ENCODE data around the gene SCRG1. TPM values are rescaled to one million over a fixed set of nuclear protein-coding genes. Genes with fewer than 3 reads are reported as not detected.

SCRG1 gene
- total RNA-seq, 1 donor from 2014 or later: not detected

DNA sequence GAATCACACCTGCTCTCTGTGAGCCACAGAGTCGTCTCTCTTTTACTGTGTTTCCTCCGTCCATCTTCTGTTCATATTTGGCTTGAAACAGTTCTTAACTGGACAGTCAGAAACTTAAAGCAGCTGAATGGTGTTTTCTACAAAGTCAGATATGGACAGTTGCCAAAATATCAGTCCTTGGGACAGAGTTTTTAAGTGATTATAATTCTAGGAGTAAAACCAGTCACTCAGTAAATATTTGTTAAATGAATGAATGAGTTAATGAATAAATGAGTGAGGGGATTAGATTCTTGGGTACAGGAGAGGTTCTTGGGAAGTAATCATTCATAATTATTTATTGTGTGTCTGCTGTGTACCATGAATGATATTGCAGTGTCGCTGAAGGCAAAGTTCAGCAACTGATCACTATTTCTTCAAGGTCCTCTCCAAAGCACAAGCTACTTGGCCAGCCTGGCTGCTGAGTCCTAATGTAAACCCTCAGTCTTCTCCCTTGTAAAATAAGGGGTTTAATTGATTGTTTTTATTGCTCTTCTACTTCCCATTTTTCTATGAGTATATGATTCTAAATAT, 5.5 kb upstream of the SCRG1 start:
- no peak for DNase-seq (ENCODE audit: low spot score)
- Mint-ChIP-seq H3K4me1 (ENCODE audit: low read depth) (peaks cover 11% of the 10 kb centered on the region), H3K9me3 (no peaks in the 10 kb centered on the region), H3K4me3 (ENCODE audit: low read depth) (no peak overlapping the region), H3K27me3 (ENCODE audit: low read depth) (no peaks in the 10 kb centered on the region), H3K36me3 (ENCODE audit: low read depth) (no peaks in the 10 kb centered on the region), H3K27ac (no peak overlapping the region)
- intact Hi-C loops (cut with micrococcal nuclease): no loop called here

DNA sequence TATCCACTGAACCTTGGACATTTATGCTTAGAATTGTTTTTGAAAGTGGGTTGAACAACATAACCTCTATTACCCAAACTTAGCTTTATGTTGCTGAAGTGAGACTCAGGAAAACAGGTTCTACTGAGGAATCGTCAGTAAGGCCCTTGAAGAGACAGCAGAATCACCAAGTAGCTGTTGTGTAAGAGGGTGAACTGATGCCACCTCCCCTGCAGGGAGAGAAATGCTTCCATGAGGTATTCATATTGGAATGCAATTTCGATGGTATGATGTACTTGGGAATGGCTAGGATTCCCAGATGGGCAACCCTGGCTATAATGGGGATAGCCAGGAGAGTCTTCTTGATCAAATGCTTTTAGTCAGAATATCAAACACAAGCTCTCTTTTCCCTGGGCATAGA, 4.1 kb upstream of the SCRG1 start:
- no peak for DNase-seq (ENCODE audit: low spot score)
- intact Hi-C loops (cut with micrococcal nuclease): no loop called here
- no peak overlapping the region for H3K27ac Mint-ChIP-seq
- no peaks in the 10 kb centered on the region for H3K36me3 Mint-ChIP-seq (ENCODE audit: low read depth)
- H3K9me3 Mint-ChIP-seq: no peaks in the 10 kb centered on the region
- H3K4me1 Mint-ChIP-seq (ENCODE audit: low read depth): peaks cover 11% of the 10 kb centered on the region
- no peak overlapping the region for H3K4me3 Mint-ChIP-seq (ENCODE audit: low read depth)
- no peaks in the 10 kb centered on the region for H3K27me3 Mint-ChIP-seq (ENCODE audit: low read depth)

GRCh38 chr4:173401063-173401462, 2.1 kb upstream of the SCRG1 start:
- intact Hi-C loops (cut with micrococcal nuclease): no loop called here
- Mint-ChIP-seq H3K36me3 (ENCODE audit: low read depth) (peaks cover 2% of the 10 kb centered on the region), H3K27me3 (ENCODE audit: low read depth) (no peaks in the 10 kb centered on the region), H3K4me3 (ENCODE audit: low read depth) (no peak overlapping the region), H3K4me1 (ENCODE audit: low read depth) (peaks cover 6% of the 10 kb centered on the region), H3K27ac (no peak overlapping the region), H3K9me3 (no peaks in the 10 kb centered on the region)
- DNase-seq (ENCODE audit: low spot score): no peak

GRCh38 chr4:173398220-173398619, 696 bp downstream of the SCRG1 start:
- intact Hi-C loops (cut with micrococcal nuclease): no loop called here
- Mint-ChIP-seq H3K4me1 (ENCODE audit: low read depth) (no peaks in the 10 kb centered on the region), H3K9me3 (no peaks in the 10 kb centered on the region), H3K27me3 (ENCODE audit: low read depth) (no peaks in the 10 kb centered on the region), H3K4me3 (ENCODE audit: low read depth) (no peak overlapping the region), H3K27ac (no peak overlapping the region), H3K36me3 (ENCODE audit: low read depth) (peaks cover 15% of the 10 kb centered on the region)
- DNase-seq (ENCODE audit: low spot score): no peak

GRCh38 chr4:173397604-173398003, 1.3 kb downstream of the SCRG1 start:
- Mint-ChIP-seq H3K4me3 (ENCODE audit: low read depth) (no peak overlapping the region), H3K36me3 (ENCODE audit: low read depth) (peaks cover 15% of the 10 kb centered on the region), H3K27ac (no peak overlapping the region), H3K9me3 (no peaks in the 10 kb centered on the region), H3K4me1 (ENCODE audit: low read depth) (no peaks in the 10 kb centered on the region), H3K27me3 (ENCODE audit: low read depth) (no peaks in the 10 kb centered on the region)
- no peak for DNase-seq (ENCODE audit: low spot score)
- intact Hi-C loops (cut with micrococcal nuclease): no loop called here

- H3K27ac Mint-ChIP-seq: no peak overlapping the region
- H3K9me3 Mint-ChIP-seq: no peaks in the 10 kb centered on the region
- H3K27me3 Mint-ChIP-seq (ENCODE audit: low read depth): no peaks in the 10 kb centered on the region
- no peaks in the 10 kb centered on the region for H3K4me1 Mint-ChIP-seq (ENCODE audit: low read depth)
- H3K36me3 Mint-ChIP-seq (ENCODE audit: low read depth): peaks cover 15% of the 10 kb centered on the region
- intact Hi-C loops (cut with micrococcal nuclease): no loop called here
- no peak for DNase-seq (ENCODE audit: low spot score)
- H3K4me3 Mint-ChIP-seq (ENCODE audit: low read depth): no peak overlapping the region
Measured at GRCh38 chr4:173391701-173392100, 7.2 kb downstream of the SCRG1 start.

GRCh38 chr4:173386751-173387150, 12.2 kb downstream of the SCRG1 start:
- no peak overlapping the region for H3K27ac Mint-ChIP-seq
- H3K9me3 Mint-ChIP-seq: no peaks in the 10 kb centered on the region
- intact Hi-C loops (cut with micrococcal nuclease): no loop called here
- DNase-seq (ENCODE audit: low spot score): no peak
- peaks cover 1% of the 10 kb centered on the region for H3K4me1 Mint-ChIP-seq (ENCODE audit: low read depth)
- H3K4me3 Mint-ChIP-seq (ENCODE audit: low read depth): no peak overlapping the region
- H3K27me3 Mint-ChIP-seq (ENCODE audit: low read depth): no peaks in the 10 kb centered on the region
- H3K36me3 Mint-ChIP-seq (ENCODE audit: low read depth): peaks cover 2% of the 10 kb centered on the region

GRCh38 chr4:173382349-173382748, 16.6 kb downstream of the SCRG1 start:
- no peak for DNase-seq (ENCODE audit: low spot score)
- H3K4me1 Mint-ChIP-seq (ENCODE audit: low read depth): peaks cover 3% of the 10 kb centered on the region

DNA sequence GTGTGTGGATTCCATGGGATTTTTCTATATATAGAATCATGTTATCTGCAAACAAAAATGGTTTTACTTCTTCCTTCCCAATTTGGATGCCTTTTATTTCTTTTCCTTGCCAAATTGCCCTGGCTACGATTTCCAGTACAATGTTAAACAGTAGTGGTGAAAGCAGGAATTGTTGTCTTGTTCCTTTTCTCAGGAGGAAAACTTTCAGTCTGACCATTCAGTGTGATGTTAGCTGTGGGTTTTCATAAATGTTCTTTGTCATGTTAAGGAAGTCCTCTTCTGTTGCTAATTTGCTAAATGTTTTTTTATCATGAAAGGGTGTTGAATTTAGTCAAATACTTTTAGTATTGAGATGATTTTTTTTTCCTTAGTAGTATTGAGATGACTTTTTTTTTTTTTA, 17.3 kb downstream of the SCRG1 start:
- peaks cover 3% of the 10 kb centered on the region for H3K4me1 Mint-ChIP-seq (ENCODE audit: low read depth)
- no peaks in the 10 kb centered on the region for H3K9me3 Mint-ChIP-seq
- peaks cover 19% of the 10 kb centered on the region for H3K36me3 Mint-ChIP-seq (ENCODE audit: low read depth)
- intact Hi-C loops (cut with micrococcal nuclease): no loop called here
- peaks cover 1% of the 10 kb centered on the region for H3K27me3 Mint-ChIP-seq (ENCODE audit: low read depth)
- no peak for DNase-seq (ENCODE audit: low spot score)
- H3K27ac Mint-ChIP-seq: no peak overlapping the region
- H3K4me3 Mint-ChIP-seq (ENCODE audit: low read depth): no peak overlapping the region

More at GRCh38 chr4:173382349-173382748, 16.6 kb downstream of the SCRG1 start:
- H3K9me3 Mint-ChIP-seq: no peaks in the 10 kb centered on the region
- intact Hi-C loops (cut with micrococcal nuclease): no loop called here
- peaks cover 1% of the 10 kb centered on the region for H3K27me3 Mint-ChIP-seq (ENCODE audit: low read depth)
- H3K4me3 Mint-ChIP-seq (ENCODE audit: low read depth): no peak overlapping the region
- H3K36me3 Mint-ChIP-seq (ENCODE audit: low read depth): peaks cover 19% of the 10 kb centered on the region
- H3K27ac Mint-ChIP-seq: no peak overlapping the region

DNA sequence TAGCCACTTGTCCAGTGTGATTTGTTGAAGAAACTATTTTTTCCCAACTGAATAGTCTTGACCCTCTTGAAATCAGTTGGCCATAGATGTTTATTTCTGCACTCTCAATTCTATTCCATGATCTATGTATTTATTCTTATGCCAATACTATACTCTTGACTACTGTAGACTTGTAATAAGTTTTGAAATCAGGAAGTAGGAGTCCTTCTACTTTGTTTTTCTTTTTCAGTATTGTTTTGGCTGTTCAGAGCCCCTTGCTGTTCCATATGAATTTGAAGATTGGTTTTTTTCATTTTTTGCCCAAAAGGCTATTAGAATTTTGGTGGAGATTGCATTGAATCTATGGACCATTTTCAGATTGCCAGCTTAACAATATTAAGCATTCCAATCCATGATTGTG, 17.9 kb downstream of the SCRG1 start:
- Mint-ChIP-seq H3K4me3 (ENCODE audit: low read depth) (no peak overlapping the region), H3K36me3 (ENCODE audit: low read depth) (peaks cover 21% of the 10 kb centered on the region), H3K27ac (no peak overlapping the region), H3K27me3 (ENCODE audit: low read depth) (peaks cover 1% of the 10 kb centered on the region), H3K4me1 (ENCODE audit: low read depth) (peaks cover 3% of the 10 kb centered on the region), H3K9me3 (no peaks in the 10 kb centered on the region)
- DNase-seq (ENCODE audit: low spot score): no peak
- intact Hi-C loops (cut with micrococcal nuclease): no loop called here

DNA sequence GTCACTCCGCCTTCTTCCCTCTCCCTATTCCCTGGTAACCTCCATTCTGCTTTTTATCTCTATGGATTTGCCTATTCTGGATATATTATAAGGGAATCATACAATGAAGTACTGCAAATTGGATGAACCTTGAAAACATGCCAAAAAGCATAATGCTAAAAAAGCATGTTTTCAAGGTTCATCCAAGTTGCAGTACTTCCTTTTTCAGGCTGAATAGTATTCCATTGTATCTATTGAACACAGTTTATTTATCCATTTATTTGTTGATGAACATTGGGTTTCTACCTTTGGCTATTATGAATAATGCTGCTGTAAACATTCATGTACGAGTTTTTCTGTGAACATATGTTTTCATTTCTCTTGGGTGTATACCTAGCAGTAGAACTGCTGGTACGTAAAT, 19.0 kb downstream of the SCRG1 start:
- Mint-ChIP-seq H3K4me3 (ENCODE audit: low read depth) (no peak overlapping the region), H3K27me3 (ENCODE audit: low read depth) (peaks cover 1% of the 10 kb centered on the region), H3K4me1 (ENCODE audit: low read depth) (peaks cover 5% of the 10 kb centered on the region), H3K9me3 (no peaks in the 10 kb centered on the region), H3K27ac (no peak overlapping the region), H3K36me3 (ENCODE audit: low read depth) (peaks cover 26% of the 10 kb centered on the region)
- no peak for DNase-seq (ENCODE audit: low spot score)
- intact Hi-C loops (cut with micrococcal nuclease): no loop called here

DNA sequence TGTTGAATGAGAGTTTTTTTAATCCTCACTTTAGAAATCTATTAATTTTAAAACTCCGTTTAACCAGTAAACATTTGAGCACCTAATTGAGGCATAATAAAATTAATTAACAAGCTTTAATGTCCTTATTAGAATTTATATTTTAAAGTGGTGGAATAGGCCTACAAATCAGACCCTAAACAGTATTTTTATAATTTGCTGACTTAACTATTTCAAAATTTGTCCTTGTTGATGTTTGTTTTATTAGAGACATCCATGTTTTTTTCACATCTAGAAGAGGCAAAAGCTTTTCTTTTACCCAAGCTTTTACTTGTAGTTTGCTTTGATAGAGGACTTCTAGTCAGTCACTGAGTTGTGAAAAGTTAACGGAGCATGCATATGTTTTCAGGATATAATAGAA, 24.3 kb downstream of the SCRG1 start:
- Mint-ChIP-seq H3K9me3 (no peaks in the 10 kb centered on the region), H3K4me1 (ENCODE audit: low read depth) (peaks cover 17% of the 10 kb centered on the region), H3K4me3 (ENCODE audit: low read depth) (no peak overlapping the region), H3K27ac (no peak overlapping the region), H3K27me3 (ENCODE audit: low read depth) (no peaks in the 10 kb centered on the region), H3K36me3 (ENCODE audit: low read depth) (peaks cover 39% of the 10 kb centered on the region)
- intact Hi-C loops (cut with micrococcal nuclease): loop anchor here (5.0 kb wide), 2 partner anchors 118 to 182 kb away; no protein-coding TSS in a partner anchor
- no peak for DNase-seq (ENCODE audit: low spot score)

DNA sequence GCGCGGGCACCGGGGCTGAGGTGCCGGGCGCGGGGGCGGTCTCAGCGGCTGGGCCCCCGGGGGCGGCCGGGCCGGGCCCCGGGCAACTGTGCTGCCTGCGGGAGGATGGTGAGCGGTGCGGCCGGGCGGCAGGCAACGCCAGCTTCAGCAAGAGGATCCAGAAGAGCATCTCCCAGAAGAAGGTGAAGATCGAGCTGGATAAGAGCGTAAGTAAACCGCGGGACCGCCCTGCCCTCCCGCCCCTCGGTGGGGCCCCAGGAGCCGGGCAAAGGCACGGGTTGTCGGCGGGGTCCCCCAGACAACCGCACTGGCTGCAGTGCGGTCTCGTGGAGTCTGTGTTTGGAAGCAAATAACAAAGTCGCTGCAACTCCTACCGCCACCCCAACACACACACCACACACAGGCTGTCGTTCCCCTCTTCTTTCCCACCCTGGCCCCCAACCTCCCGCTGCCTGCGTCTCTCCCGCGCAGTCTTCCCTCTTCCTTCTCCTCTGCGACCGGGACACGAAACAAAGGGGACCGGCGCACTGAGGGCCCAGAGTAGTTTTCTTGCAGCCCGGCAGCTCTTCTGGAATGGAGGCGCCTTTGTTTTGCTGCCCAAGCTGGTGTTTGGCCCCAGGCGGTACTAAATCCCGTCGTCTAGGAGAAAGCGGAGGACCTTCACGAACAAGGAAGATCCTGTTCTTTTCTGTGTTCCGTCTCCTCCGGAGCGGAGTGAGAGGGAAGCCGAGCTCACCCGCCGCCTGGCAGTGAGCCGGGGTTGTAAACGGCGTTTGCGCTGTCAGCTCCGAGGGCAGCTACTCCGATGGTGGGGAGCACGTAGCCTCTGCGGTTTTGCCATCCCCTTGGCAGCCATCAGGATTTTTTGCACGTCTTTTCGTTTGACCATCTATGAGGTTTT, 27.4 kb downstream of the SCRG1 start:
- intact Hi-C loops (cut with micrococcal nuclease): loop anchor here (2.0 to 5.0 kb wide), 4 partner anchors 45 to 911 kb away; partner anchors contain the start of genes CEP44 and FBXO8
- H3K4me1 Mint-ChIP-seq (ENCODE audit: low read depth): peaks cover 34% of the 10 kb centered on the region
- no peaks in the 10 kb centered on the region for H3K27me3 Mint-ChIP-seq (ENCODE audit: low read depth)
- H3K9me3 Mint-ChIP-seq: no peaks in the 10 kb centered on the region
- H3K27ac Mint-ChIP-seq: peak overlapping the region; percentile 88
- H3K4me3 Mint-ChIP-seq (ENCODE audit: low read depth): peak overlapping the region; percentile 96
- peak; percentile 40 for DNase-seq (ENCODE audit: low spot score)
- H3K36me3 Mint-ChIP-seq (ENCODE audit: low read depth): peaks cover 39% of the 10 kb centered on the region

Measured in activated T-helper 2 cell treated with anti-CD3 and anti-CD28 coated beads, Interferon-gamma antibody, Interleukin-2, Interleukin-4, amounts not matched to agents 10 μg/mL and 5 μg/mL and 100 μg/mL, durations not matched to agents 14 hours and 24 hours and 36 hours (primary cell).